Lower leg skin (tissue), 3 donors: Measurements from ENCODE around the gene SLC12A3.

ENCODE experiments used
- CTCF ChIP-seq, 3 donors: fragments of 450-650 bp; IDR thresholded peaks; one replicate each; pipeline ENCODE4 v1.5.1; 2016; ENCODE audit warnings: antibody characterized with exemption in 3 of 3, mild to moderate bottlenecking in 3 of 3, moderate library complexity in 2 of 3
- POLR2A ChIP-seq, 2 donors: fragments of 450-650 bp; IDR thresholded peaks; one replicate each; pipeline ENCODE4 v1.6.1; 2016 to 2017; ENCODE audit warnings: antibody characterized with exemption in 2 of 2, mild to moderate bottlenecking in 1 of 2, moderate library complexity in 1 of 2

DNA sequence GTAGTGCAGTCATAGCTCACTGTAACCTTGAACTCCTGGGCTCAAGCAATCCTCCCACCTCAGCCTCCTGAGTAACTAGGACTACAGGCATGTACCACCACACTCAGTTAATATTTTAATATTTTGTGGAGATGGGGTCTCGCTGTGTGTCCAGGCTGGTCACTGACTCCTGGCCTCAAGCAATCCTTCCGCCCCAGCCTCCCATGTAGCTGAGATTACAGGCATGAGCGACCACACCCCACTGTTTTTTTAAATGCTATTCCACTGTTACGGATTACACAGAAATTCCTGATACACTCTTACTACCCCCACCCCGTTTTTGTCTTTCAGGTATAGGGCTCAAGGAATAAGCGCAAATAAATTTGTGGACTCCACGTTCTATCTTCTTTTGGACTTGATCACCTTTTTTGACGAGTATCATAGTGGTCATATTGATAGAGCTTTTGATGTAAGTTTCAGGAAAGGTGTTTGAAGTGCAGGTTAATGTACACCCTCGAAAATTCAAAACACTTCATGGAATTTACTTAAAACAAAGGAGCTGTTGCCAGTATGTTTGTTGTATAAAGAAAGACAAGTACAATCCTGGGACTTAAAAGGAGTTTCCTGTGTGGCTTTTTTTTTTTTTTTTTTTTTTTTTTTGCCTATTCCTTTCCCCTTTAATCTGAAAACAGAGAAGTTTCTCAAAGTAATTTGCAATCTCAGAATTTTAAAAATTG is 26.2 kb upstream of the SLC12A3 start:
- TF ChIP-seq CTCF (IDR thresholded peaks at IDR 0.05) (no peak), POLR2A (IDR thresholded peaks at IDR 0.05) (no peak)
